Stimulated activated naive CD8-positive, alpha-beta T cell treated with anti-CD3 and anti-CD28 coated beads, Interleukin-15, amount 100 ng/mL, for 72 hours (primary cell): ENCODE results near the gene GPRIN1.

Source experiments
- ATAC-seq: fragments of 150-1000 bp; cut with Tn5 transposase; 2 replicates; pipeline ENCODE4 v1.10.0; 2021; ENCODE audit warnings: mild to moderate bottlenecking, moderate library complexity
- DNase-seq, 2 donors: peaks; one replicate each; pipeline ENCODE4 v3.0.0; 2021 to 2022
- H3K27ac Mint-ChIP-seq, 2 donors: one replicate each; pipeline ENCODE4 v1.8.0; 2022; ENCODE audit warnings: mild to moderate bottlenecking in 2 of 2, mixed read lengths in 2 of 2, moderate library complexity in 2 of 2
- H3K27me3 Mint-ChIP-seq: one replicate; pipeline ENCODE4 v1.8.0; 2022; ENCODE audit warnings: mixed read lengths
- H3K4me1 Mint-ChIP-seq: one replicate; pipeline ENCODE4 v1.8.0; 2022; ENCODE audit warnings: mild to moderate bottlenecking, mixed read lengths
- H3K4me3 Mint-ChIP-seq, 2 donors: one replicate each; pipeline ENCODE4 v1.8.0; 2022; ENCODE audit warnings: mild to moderate bottlenecking in 2 of 2, mixed read lengths in 2 of 2, moderate library complexity in 1 of 2
- H3K9me3 Mint-ChIP-seq, 2 donors: one replicate each; pipeline ENCODE4 v1.8.0; 2022; ENCODE audit warnings: mixed read lengths in 2 of 2

Gene GPRIN1

DNA sequence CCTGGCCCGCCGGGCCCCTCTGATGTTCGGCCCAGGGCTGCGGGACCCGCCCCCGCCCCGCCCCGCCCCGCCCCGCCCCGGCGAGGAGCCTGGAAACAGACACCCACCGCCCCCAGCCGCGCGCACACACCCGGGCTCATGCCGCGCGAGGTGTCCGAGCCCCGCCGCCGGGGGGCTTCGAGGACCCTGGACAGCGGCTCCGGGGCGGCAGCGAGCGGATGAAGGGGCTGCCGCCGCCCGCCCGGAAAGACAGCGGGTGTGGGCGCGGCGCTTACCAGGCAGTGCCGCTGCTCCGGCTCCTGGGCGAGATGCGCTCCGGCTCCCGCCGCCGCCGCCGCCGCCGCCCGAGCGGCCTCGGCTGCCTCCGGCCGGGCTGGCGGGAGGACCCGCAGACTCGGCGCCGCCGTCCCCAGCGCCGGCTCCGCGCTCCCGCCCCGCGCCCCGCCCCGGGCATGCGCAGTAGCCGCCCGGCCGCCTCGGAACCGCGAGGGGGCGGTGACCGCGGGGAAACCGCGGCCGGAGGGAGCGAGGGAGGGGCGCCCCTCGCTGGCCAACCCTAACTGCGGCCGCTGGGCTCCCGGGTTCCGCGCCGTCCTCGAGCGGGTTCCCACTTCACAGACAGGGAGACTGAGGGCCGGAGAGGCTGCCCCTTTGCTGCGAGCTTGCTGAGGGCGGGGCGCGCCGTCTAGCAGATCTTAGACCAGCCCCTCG, at the start of gene GPRIN1:
Gene GPRIN1, minus strand, starts transcription at position 433 of the 711 bp plus-strand sequence. CDS start 10,322 bp downstream, outside the sequence.
- Mint-ChIP-seq H3K4me3 (peak within 1 kb of the TSS; percentile 82 to 92), H3K27me3 (peaks cover 34% of the 10 kb centered on the region), H3K9me3 (no peaks in the 10 kb centered on the region), H3K27ac (no peak within 1 kb of the TSS), H3K4me1 (peaks cover 10% of the 10 kb centered on the region)
- DNase-seq (peak; percentile 55 to 65), ATAC-seq (peak; percentile 74)

GRCh38 chr5:176659512-176659839, 49.5 kb upstream of the GPRIN1 start:
- ATAC-seq (no peak), DNase-seq (no peak)
- peak overlapping the region in 1 of 2 donors; percentile 8 for H3K27ac Mint-ChIP-seq
- H3K27me3 Mint-ChIP-seq = peaks cover 10% of the 10 kb centered on the region
- peaks cover 48% of the 10 kb centered on the region for H3K4me1 Mint-ChIP-seq
- H3K4me3 Mint-ChIP-seq = no peak overlapping the region
- no peaks in the 10 kb centered on the region for H3K9me3 Mint-ChIP-seq

DNA sequence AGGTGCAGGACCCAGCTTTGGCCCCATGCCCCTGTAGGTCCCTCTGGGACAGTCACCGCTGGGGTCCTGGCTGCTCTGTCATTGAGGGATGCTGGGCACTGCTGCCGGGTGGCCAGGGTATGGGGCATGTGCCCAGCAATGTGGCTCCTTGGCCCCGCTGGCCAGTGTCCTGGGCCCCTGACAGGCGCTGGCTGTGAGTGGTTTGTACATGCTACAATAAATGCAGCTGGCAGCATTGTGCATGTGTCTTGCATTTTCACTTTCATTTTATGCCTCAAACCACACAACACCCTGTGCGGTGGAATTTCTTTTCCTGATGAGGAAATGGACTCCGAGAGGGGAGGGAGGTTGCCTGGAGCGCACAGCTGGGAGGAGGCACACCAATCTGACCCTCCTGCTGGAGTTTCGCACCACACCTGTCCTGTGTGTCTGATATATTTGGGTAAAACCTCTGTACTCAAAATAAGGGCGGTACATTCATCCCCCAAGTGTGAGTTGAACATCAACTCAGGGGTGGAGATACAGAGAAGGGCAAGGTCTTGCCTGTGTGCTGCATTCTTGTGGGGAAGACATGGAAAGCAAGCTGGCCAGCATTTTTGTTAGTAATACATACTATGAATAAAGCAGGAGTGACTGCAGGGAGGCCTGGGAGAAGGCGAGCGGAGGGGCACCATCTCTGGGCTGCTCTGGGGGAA, 49.0 kb upstream of the GPRIN1 start:
- Mint-ChIP-seq H3K27me3 (peaks cover 5% of the 10 kb centered on the region), H3K4me1 (peaks cover 53% of the 10 kb centered on the region), H3K4me3 (peak overlapping the region; percentile 62), H3K27ac (peak overlapping the region in 1 of 2 donors; percentile 8), H3K9me3 (no peaks in the 10 kb centered on the region)
- ATAC-seq = peak; percentile 13
- no peak for DNase-seq

DNA sequence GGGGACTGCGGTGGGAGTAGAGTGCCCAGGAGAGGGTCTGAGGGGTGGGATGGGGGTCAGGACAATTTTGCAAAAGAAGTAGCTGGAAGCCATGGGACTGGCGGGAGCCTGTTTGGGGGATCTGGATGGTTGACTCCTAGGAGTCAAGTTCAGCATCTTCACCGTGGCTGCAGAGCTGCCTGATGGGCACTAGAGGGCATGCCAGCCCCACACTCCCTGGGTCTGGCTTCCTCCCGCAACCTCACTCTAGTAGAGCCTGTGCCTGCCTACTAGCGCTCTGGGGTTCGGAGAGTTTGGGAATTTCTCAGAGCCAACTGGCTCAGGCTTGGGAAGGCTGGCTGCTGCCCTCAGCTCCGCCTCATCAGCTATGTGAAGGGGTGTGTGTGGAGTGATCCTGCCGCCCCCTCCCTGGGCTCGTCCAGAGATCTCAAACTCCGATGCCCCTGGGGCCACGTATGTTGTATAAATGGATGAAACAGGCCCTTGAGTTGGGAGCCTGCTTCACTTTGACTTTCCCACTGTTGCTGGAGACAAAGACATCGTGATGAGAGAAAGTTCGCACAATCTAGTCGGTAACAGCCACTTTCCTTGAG, 48.1 kb upstream of the GPRIN1 start:
- peak; percentile 61 to 66 for DNase-seq
- no peaks in the 10 kb centered on the region for H3K9me3 Mint-ChIP-seq
- peaks cover 61% of the 10 kb centered on the region for H3K4me1 Mint-ChIP-seq
- ATAC-seq = peak; percentile 62
- H3K27ac Mint-ChIP-seq = no peak overlapping the region
- peak overlapping the region in 1 of 2 donors; percentile 62 for H3K4me3 Mint-ChIP-seq
- H3K27me3 Mint-ChIP-seq = no peaks in the 10 kb centered on the region

DNA sequence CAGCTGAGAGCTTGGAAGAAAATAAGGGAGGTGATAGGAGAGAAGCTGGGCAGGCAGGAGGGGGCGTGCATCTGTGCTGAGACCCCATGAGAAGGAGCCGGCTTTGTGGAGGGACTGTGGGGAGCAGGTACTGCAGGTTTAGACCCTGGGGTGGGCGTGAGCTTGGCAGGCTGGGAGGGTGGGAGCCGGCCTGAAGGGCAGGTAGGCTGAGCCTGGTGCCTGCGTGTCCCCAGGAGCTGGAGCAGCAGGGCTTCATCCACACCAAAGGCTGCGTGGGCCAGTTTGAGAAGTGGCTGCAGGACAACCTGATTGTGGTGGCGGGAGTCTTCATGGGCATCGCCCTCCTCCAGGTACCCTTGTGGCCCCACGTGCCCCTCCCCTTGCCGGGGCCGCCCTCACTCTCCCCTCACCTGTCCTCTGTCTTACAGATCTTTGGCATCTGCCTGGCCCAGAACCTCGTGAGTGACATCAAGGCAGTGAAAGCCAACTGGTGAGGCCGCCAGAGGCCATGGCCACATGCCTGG, 46.6 kb upstream of the GPRIN1 start:
- H3K4me1 Mint-ChIP-seq = peaks cover 77% of the 10 kb centered on the region
- no peak overlapping the region for H3K27ac Mint-ChIP-seq

GRCh38 chr5:176654856-176655255, 44.9 kb upstream of the GPRIN1 start:
- H3K4me1 Mint-ChIP-seq = peaks cover 84% of the 10 kb centered on the region
- H3K27ac Mint-ChIP-seq = peak overlapping the region in 1 of 2 donors; percentile 23

More for the DNA sequence above, 46.6 kb upstream of the GPRIN1 start:
- no peak for DNase-seq
- Mint-ChIP-seq H3K27me3 (no peaks in the 10 kb centered on the region), H3K4me3 (no peak overlapping the region), H3K9me3 (no peaks in the 10 kb centered on the region)
- no peak for ATAC-seq

DNA sequence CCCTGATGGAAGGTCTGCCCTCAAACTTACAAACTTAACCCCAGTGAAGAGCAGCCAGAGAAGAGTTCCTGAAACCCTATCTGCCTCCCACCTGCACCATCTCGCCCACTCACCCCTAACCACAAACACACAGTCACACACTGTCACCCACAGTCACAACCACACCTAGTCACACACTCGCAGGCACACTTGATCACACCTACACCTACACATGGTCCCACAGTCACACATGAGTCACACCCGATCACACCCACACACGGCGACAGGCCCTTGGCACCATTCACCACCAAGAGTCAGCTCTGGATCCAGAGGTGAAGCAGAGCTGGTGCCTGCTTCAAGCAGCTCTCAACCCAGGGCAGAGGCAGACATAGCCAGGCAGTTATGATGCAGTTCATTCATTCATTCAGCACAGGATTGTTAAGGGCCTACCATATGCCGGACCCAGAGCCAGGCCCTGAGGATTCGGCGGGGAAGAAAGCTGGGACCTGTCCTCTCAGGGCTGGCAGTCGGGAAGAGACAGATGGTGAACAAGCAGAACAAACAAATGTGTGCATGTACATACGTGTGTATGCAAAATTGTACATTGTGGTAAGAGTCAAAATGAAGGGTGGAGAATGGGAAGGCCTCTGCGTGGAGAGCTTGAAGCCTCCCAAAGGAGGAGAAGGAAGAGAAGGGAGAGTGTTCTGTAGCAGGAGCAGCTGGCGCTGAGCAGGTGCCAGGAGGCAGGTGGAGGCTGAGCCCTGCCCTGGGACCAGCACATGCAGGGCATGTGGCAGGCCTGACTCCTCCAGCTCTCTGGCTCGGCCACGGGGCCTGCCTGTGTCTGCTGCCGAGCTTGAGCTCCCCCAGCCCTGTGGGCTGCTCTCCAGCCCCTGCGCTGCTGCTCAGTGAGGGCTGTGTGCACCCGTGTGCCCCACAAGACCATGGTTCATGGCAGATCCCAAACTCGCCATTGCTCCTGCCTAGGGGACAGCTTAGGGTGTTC, 43.7 kb upstream of the GPRIN1 start:
- H3K4me3 Mint-ChIP-seq = peak overlapping the region; percentile 52 to 65
- DNase-seq = peak; percentile 74 to 83
- H3K9me3 Mint-ChIP-seq = no peaks in the 10 kb centered on the region
- peak; percentile 81 for ATAC-seq
- H3K27me3 Mint-ChIP-seq = no peaks in the 10 kb centered on the region
- peak overlapping the region; percentile 2 to 64 for H3K27ac Mint-ChIP-seq
- peaks cover 86% of the 10 kb centered on the region for H3K4me1 Mint-ChIP-seq

More at GRCh38 chr5:176654856-176655255, 44.9 kb upstream of the GPRIN1 start:
- H3K9me3 Mint-ChIP-seq = no peaks in the 10 kb centered on the region
- ATAC-seq (no peak), DNase-seq (no peak)
- H3K27me3 Mint-ChIP-seq = no peaks in the 10 kb centered on the region
- H3K4me3 Mint-ChIP-seq = peak overlapping the region in 1 of 2 donors; percentile 29

DNA sequence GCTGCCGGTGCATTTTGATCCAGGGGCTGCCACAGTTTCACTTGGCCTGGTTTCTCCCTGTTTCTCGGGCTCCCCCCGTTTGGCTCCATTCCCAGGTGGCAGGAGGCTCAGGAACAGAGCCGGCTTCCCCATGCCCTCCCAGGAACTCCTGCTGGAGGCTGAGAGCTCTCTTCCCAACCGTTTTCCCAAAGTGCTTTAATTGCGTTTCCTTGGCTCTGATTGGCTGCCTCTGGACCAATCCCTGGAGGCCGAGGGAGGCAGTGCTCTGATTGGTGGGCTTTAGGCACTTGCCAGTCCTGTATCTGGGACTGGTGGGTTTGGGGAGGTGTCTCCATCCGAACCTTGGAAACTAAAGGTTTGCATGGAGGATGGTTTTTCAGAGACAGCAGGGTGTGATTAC, 42.2 kb upstream of the GPRIN1 start:
- no peak for DNase-seq
- H3K27ac Mint-ChIP-seq = no peak overlapping the region
- H3K27me3 Mint-ChIP-seq = no peaks in the 10 kb centered on the region
- ATAC-seq = no peak
- H3K4me3 Mint-ChIP-seq = peak overlapping the region in 1 of 2 donors; percentile 22
- no peaks in the 10 kb centered on the region for H3K9me3 Mint-ChIP-seq
- H3K4me1 Mint-ChIP-seq = peaks cover 82% of the 10 kb centered on the region

DNA sequence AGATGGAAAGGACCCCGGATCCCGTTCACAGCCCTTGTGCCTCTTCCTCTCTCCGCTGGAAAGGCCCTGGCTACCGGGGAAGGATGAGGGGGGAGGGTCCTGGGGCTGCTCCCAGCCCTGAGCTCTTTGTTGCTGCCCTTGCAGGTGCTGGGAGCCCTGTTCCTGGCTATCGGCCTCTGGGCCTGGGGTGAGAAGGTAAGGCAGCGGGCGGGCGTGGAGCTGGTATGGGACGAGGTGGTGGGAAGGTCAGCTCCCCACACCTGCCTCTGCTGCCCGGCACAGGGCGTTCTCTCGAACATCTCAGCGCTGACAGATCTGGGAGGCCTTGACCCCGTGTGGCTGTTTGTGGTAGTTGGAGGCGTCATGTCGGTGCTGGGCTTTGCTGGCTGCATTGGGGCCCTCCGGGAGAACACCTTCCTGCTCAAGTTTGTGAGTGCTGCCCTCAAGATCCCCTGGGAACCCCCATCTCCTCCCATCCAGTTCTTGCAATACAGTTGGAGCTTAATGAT, 41.6 kb upstream of the GPRIN1 start:
- H3K4me3 Mint-ChIP-seq = peak overlapping the region in 1 of 2 donors; percentile 16
- H3K4me1 Mint-ChIP-seq = peaks cover 85% of the 10 kb centered on the region

GRCh38 chr5:176650354-176650884, 40.5 kb upstream of the GPRIN1 start:
- Mint-ChIP-seq H3K4me3 (peak overlapping the region in 1 of 2 donors; percentile 46), H3K4me1 (peaks cover 94% of the 10 kb centered on the region), H3K27me3 (no peaks in the 10 kb centered on the region), H3K27ac (peak overlapping the region in 1 of 2 donors; percentile 36), H3K9me3 (no peaks in the 10 kb centered on the region)
- DNase-seq = no peak
- ATAC-seq = no peak

More for the DNA sequence above, 41.6 kb upstream of the GPRIN1 start:
- ATAC-seq (no peak), DNase-seq (no peak)
- Mint-ChIP-seq H3K9me3 (no peaks in the 10 kb centered on the region), H3K27ac (no peak overlapping the region), H3K27me3 (no peaks in the 10 kb centered on the region)

- Mint-ChIP-seq H3K27ac (peak overlapping the region; percentile 21 to 85), H3K27me3 (no peaks in the 10 kb centered on the region), H3K4me3 (peak overlapping the region; percentile 81 to 92), H3K9me3 (no peaks in the 10 kb centered on the region), H3K4me1 (peaks cover 76% of the 10 kb centered on the region)
- DNase-seq (peak; percentile 27 to 39), ATAC-seq (peak; percentile 6)
Observed at GRCh38 chr5:176648474-176649194, 38.7 kb upstream of the GPRIN1 start.

DNA sequence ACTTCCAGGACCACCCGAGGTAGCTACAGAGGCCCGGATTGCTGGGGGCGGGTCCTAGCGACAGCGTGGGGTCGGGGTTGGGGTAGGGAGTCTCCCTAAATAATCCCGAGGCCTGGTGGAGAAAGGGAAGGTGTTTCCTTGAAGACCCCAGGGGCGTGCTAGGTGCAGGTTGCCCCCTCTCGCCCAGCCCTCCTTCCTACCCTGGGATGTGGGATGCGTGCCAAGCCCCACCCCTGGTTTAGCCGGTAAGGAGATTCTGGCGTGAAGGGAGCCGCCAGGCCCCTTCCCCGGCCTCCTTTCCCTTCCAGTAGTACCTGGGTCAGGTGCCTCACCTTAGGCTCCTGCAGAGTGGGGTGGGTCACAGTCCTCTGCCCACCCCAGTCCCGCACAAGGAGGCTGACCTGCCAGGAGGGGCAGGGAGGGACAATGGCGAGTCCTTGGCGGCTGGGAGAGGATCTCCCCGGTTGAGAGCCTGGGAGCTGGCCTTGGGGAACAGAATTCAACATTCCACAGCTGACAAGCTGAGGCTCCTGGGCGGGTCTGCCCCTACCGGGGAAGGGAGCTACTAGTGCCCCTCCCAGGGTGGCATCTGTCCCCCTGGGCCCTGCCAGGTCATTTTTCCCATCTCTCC, 38.0 kb upstream of the GPRIN1 start:
- no peaks in the 10 kb centered on the region for H3K27me3 Mint-ChIP-seq
- no peak for DNase-seq
- H3K27ac Mint-ChIP-seq = peak overlapping the region; percentile 70 to 86
- peak overlapping the region; percentile 81 to 92 for H3K4me3 Mint-ChIP-seq
- H3K4me1 Mint-ChIP-seq = peaks cover 69% of the 10 kb centered on the region
- ATAC-seq = peak; percentile 0
- no peaks in the 10 kb centered on the region for H3K9me3 Mint-ChIP-seq

- Mint-ChIP-seq H3K4me1 (peaks cover 62% of the 10 kb centered on the region), H3K27ac (peak within 1 kb of the TSS; percentile 93 to 95), H3K9me3 (no peaks in the 10 kb centered on the region), H3K4me3 (peak within 1 kb of the TSS; percentile 92 to 93), H3K27me3 (no peaks in the 10 kb centered on the region)
- peak; percentile 99 for DNase-seq
- peak; percentile 88 for ATAC-seq
Observed at GRCh38 chr5:176647030-176647842, 37.3 kb upstream of the GPRIN1 start, which contains the start of gene TSPAN17. TSS of gene TSPAN17 (plus strand) at chr5:176647484. CDS start at chr5:176647616, 132 bp downstream.
